Epithelial cell of prostate (primary cell): Measurements from ENCODE around the gene MFRP.

Experiments used
- DNase-seq: peaks from one replicate; pipeline ENCODE4 v3.0.0-alpha.2; 2011; ENCODE audit warnings: low read depth, low spot score
- H3K27ac ChIP-seq: fragments of 450-650 bp; 2 replicates; pipeline ENCODE4 v1.5.1; 2017; ENCODE audit warnings: mild to moderate bottlenecking

Gene MFRP

GRCh38 chr11:119303227-119303718 lies 43.2 kb downstream of the MFRP start:
- no peak overlapping the region for H3K27ac ChIP-seq
- no peak for DNase-seq

GRCh38 chr11:119300198-119300964 lies 46.1 kb downstream of the MFRP start:
- DNase-seq = no peak

DNA sequence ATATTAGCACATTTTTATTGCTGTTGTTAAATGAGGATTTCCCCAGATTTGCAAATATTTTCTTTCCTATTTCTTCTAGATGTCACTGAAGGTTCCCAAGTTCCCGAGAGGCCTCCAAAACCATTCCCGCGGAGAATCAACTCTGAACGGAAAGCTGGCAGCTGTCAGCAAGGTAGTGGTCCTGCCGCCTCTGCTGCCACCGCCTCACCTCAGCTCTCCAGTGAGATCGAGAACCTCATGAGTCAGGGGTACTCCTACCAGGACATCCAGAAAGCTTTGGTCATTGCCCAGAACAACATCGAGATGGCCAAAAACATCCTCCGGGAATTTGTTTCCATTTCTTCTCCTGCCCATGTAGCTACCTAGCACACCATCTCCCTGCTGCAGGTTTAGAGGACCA lies 47.1 kb downstream of the MFRP start:
- no peak for DNase-seq
- H3K27ac ChIP-seq = no peak overlapping the region

More at GRCh38 chr11:119300198-119300964, 46.1 kb downstream of the MFRP start:
- no peak overlapping the region for H3K27ac ChIP-seq

DNA sequence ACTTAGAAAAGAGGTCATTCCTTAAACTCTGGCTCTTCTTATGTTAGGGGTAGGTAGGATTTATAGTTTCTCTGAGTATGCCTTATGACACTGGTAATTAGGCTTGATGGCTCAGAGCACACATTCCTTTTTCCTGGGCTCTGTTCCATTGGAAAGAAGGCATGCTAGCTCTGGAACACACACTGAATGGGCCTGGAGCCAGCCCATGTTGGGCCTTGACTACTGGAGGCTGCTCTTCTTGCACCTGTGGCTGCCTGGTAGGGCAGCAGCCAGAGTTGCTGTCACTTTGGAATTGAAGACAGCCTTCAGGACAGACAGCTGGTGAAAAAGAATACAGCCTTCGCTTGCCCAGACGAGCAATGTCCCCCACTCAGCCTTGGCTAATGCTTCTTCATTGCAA lies 47.8 kb downstream of the MFRP start:
- no peak overlapping the region for H3K27ac ChIP-seq
- DNase-seq = no peak

DNA sequence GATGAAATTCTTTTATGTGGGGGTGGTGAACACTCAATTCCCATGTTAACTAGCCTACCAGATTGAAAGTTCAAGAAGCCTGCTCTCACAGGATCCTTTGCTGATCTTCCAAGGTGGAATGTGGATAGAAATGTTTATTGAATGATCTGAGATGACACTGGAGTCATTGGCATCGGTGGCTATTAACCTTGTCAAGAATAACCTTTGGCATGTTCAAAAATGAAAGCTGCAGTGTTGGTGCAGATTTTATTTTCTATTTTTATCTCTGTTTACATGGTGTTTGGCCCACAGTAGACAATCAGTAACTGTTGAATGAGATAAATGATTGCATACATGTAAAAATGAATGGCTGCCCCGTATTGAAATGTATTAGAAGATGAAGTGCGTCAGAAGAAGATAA lies 48.6 kb downstream of the MFRP start:
- no peak overlapping the region for H3K27ac ChIP-seq
- DNase-seq = no peak

GRCh38 chr11:119295178-119295577 lies 51.3 kb downstream of the MFRP start:
- no peak overlapping the region for H3K27ac ChIP-seq
- no peak for DNase-seq

GRCh38 chr11:119293461-119293860 lies 53.0 kb downstream of the MFRP start:
- DNase-seq = no peak
- no peak overlapping the region for H3K27ac ChIP-seq

GRCh38 chr11:119290894-119291497 lies 55.5 kb downstream of the MFRP start:
- no peak for DNase-seq
- no peak overlapping the region for H3K27ac ChIP-seq
